ENCODE measurements around the gene TBC1D16.

TBC1D16 gene

DNA sequence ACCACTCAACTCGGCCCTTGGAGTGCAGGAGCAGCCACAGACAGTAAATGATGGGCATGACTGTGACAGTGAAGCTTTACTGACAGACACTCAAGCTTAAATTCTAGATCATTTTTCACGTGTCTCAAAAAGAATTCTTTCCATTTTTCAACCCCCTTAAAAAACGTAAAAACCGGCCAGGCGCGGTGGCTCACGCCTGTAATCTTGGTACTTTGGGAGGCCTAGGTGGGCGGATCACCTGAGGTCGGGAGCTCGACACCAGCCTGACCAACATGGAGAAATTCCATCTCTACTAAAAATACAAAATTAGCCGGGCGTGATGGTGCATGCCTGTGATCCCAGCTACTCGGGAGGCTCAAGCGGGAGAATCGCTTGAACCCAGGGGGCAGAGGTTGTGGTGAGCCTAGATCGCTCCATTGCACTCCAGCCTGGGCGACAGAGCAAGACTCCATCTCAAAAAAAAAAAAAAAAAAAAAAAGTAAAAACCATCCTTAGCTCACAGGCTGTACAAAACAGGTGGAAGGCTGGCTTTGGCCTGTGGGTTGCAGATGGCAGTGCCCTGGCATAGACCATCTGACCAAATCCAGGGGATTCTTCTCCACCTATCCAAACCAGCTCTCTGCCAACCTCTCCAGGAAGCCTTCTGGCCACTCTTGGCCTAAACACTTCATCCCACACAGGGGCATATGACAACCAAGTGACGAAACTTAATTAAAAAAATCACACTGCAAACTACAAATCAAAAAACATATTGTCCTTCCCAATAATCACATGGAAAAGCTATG is 18.3 kb downstream of the TBC1D16 start:
- TF ChIP-seq, protein P1, sequence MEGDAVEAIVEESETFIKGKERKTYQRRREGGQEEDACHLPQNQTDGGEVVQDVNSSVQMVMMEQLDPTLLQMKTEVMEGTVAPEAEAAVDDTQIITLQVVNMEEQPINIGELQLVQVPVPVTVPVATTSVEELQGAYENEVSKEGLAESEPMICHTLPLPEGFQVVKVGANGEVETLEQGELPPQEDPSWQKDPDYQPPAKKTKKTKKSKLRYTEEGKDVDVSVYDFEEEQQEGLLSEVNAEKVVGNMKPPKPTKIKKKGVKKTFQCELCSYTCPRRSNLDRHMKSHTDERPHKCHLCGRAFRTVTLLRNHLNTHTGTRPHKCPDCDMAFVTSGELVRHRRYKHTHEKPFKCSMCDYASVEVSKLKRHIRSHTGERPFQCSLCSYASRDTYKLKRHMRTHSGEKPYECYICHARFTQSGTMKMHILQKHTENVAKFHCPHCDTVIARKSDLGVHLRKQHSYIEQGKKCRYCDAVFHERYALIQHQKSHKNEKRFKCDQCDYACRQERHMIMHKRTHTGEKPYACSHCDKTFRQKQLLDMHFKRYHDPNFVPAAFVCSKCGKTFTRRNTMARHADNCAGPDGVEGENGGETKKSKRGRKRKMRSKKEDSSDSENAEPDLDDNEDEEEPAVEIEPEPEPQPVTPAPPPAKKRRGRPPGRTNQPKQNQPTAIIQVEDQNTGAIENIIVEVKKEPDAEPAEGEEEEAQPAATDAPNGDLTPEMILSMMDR (IDR thresholded peaks at IDR 0.05; ENCODE audit: low read depth, low read length), result no peak
- no peak for DNase-seq (ENCODE audit: low read depth in 2 of 2)
- H3K4me3 ChIP-seq (replicated peaks in 1 of 2; ENCODE audit: low read depth in 2 of 2, low read length in 2 of 2), result no peak overlapping the region

DNA sequence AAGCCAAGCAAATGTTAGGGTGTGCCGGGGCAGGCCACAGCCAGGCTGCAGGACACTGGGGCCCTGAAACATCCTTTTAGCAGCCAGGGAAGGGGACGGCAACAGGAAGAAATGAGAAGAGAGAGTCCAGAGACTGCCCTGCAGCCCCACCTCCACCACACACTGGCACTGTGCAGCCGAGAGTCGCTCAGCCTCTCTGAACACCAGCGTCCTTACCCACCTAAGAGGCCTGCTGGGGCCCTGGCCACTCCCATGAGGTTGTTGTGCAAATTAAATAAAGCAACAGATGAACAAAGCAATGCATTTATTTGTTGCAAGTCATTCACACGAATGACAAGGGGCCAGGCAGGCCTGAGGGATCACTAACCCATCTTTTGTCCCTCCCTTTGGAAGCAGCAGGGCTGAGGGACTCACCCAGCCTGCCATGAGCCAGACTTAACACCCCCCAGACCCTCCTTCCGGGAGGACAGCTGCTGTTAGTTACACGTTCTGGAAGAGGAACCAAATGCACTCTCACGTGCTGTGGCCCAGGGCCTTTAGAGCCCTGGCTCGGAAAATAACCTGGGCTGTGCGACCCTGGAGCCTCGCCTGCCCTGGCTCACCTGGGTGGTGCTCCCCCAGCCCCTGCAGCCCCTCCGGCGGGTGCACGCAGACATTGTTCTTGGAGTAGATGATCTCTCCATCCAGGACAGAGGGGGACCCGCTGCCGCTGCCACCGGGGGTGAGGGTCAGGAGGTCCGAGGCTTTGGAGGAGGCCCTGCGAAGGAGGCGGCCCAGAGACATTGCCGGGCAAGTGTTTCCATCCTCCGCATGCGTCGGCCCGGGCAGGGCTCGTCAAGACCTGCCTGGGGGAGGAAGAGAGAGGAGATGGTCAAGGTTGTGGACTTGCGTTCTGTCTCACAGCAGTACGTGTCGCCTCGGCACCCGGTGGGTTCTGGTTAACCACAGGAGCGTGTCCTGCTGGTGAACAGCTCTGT is 22.6 kb downstream of the TBC1D16 start:
- H3K4me3 ChIP-seq (replicated peaks in 1 of 2; ENCODE audit: low read depth in 2 of 2, low read length in 2 of 2), result no peak overlapping the region
- no peak for DNase-seq (ENCODE audit: low read depth in 2 of 2)
- TF ChIP-seq, protein P1 (IDR thresholded peaks at IDR 0.05; ENCODE audit: low read depth, low read length), result no peak

DNA sequence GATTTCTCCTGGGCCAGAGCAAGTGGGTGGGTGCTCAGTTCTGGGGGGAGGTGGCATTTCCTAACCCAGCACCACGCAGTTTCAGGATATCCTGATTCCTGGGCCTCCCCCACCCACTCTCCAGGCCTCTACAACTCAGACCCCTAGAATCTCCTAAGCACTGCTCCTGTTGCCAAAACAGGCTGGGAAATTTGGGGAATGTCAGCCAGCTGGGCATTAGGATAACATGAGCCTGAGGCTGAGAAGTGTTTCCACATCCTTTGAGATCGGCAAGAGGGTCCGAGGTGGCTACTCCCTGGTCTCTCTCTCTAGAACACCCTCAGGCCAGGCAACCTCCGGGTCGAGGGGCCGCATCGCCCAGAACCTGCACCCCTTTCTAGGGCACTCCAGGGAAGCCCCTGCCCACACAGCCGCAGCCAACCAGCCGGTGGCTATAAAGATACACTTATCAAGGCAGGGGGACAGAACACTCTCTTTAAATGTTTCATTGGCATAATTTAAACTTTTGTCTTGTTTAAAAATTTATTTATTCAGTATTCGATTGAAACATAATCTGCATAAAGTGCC is 23.6 kb downstream of the TBC1D16 start:
- TF ChIP-seq, protein P1 (IDR thresholded peaks at IDR 0.05; ENCODE audit: low read depth, low read length), result no peak
- DNase-seq (ENCODE audit: low read depth in 2 of 2), result no peak
- no peak overlapping the region for H3K4me3 ChIP-seq (replicated peaks in 1 of 2; ENCODE audit: low read depth in 2 of 2, low read length in 2 of 2)

DNA sequence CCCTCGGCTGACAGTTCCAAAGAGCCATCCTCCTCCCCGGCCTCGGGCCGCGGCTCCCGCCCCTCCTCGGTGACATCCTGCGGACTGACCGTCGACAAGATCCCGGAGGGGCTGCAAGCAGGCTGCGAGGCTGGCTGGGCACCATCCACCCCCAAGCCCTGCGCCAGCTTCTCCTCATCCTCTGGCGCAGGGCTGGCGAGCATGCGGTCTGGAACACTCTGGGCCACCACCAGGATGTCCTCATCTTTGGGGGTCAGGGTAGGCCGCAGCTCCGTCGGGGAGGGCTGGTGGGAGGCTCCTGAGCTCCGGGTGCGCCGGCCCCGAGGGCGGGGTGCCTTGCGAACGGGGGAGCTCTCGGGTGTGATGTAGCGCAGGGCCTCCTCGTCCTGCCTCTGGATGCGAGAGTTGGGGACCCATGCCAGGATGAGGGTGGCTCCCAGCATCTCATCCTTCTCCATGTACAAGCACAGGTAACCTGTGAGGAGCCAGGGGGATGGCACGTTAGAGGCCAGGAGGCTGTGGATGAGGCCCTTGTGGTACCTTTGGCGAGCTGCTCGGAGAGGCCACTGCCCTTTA is 25.3 kb downstream of the TBC1D16 start:
- H3K4me3 ChIP-seq (replicated peaks in 1 of 2; ENCODE audit: low read depth in 2 of 2, low read length in 2 of 2), result no peak overlapping the region
- TF ChIP-seq, protein P1 (IDR thresholded peaks at IDR 0.05; ENCODE audit: low read depth, low read length), result no peak
- no peak for DNase-seq (ENCODE audit: low read depth in 2 of 2)

DNA sequence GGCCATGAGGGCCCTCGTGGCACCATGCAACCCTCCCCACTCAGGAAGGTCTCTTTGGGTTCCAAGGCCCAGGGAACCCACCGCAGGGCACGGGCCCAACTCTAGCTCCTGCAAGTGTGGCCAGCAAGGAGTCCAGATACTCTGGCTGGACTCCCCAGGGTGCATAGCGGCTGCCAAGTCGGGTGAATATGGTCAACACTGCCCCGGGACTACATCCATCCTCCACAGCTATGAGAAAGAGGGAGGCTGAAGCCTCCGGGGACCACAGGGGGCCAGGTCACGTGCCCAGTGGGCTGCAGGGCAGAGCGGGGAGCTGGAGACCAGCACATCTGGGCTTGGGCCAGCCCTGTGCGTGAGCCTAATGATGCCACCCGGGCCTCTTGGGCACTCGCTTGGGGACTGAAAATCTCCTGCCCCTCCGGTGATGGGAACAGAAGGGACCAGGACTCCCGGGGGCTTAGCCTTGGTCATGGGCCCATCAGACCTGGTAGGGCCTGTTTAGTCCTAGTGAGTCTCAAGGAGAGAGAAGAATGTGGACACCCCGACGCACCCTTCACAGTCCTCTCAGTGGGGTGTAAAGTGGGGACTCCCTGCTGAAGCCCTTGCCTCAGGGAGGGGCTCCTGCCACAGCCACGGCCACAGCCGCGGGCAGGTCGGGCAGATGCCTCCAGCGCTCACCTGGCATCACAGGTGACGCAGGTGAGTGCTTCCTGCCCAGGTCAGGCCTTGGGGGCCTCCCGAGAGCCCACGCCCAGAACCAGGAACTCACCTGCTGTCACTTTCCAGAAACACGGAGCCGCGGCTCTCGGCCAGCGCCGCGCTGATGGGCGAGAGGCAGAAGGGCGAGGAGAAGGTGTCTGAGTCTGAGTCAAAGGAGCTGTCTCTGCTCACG is 26.0 kb downstream of the TBC1D16 start:
- no peak for DNase-seq (ENCODE audit: low read depth in 2 of 2)
- TF ChIP-seq, protein P1 (IDR thresholded peaks at IDR 0.05; ENCODE audit: low read depth, low read length), result no peak
- no peak overlapping the region for H3K4me3 ChIP-seq (replicated peaks in 1 of 2; ENCODE audit: low read depth in 2 of 2, low read length in 2 of 2)
